HG03442 (cell line): ENCODE results near the gene ABTB2.
"Not testable (repeated sequence)": the region's sequence is repeated elsewhere in the genome, so short reads cannot be mapped to it uniquely, and the experiment has no call there.

Experiments
- ATAC-seq: cut with Tn5 transposase; IDR thresholded peaks from one replicate; pipeline ENCODE4 v1.9.1; 2021; ENCODE audit warnings: mild to moderate bottlenecking, moderate library complexity; ENCODE audit not compliant: unreplicated experiment

The ABTB2 gene

GRCh38 chr11:34218756-34219155 lies 139.1 kb downstream of the ABTB2 start:
- ATAC-seq: not testable (repeated sequence)

DNA sequence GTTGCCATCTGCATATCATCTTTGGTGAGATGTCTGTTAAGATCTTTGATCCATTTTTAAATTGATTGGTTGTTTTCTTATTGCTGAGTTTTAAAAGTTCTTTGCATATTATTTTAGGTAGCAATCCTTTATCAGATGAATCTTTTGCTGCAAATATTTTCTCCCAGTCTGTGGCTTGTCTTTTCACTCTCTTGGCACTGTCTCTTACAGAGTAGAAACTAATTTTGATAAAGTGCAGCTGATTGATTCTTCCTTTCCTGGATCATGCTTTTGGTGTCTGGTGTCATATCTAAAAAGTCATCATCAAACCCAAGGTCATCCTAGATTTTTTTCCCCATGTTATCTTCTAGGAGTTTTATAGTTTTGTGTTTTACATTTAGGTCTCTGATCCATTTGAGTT lies 139.7 kb downstream of the ABTB2 start:
- ATAC-seq: no peak

- no peak for ATAC-seq
Measured at GRCh38 chr11:34216706-34217105, 141.1 kb downstream of the ABTB2 start.

DNA sequence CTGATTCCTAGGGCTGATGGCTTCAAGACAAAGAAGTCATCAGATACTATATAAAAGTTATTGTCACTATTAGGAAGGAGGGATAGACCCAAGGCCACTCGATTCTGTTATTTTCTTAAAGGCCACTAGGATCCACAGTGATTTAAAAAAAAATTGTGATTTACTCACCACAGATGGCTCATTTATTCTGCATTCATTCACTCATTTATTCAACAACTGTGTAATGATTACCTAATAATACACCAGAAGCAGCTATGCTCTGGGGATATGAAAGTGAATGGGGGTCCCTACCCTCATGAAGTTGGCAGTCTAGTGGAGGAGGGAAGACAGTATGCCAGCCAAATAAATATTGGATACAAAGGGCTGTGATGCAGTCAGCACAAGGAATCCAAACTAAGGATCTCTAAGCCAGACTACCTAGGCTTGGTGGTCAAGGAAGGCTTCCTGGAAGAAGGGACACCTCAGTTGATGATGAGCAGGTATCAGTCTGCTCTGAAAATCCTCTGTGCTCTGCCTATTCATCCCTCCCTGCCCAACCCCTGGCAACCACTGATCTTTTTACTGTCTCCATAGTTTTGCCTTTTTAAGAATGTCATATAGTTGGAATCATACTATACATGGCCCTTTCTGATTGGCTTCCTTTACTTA lies 141.9 kb downstream of the ABTB2 start:
- no peak for ATAC-seq

DNA sequence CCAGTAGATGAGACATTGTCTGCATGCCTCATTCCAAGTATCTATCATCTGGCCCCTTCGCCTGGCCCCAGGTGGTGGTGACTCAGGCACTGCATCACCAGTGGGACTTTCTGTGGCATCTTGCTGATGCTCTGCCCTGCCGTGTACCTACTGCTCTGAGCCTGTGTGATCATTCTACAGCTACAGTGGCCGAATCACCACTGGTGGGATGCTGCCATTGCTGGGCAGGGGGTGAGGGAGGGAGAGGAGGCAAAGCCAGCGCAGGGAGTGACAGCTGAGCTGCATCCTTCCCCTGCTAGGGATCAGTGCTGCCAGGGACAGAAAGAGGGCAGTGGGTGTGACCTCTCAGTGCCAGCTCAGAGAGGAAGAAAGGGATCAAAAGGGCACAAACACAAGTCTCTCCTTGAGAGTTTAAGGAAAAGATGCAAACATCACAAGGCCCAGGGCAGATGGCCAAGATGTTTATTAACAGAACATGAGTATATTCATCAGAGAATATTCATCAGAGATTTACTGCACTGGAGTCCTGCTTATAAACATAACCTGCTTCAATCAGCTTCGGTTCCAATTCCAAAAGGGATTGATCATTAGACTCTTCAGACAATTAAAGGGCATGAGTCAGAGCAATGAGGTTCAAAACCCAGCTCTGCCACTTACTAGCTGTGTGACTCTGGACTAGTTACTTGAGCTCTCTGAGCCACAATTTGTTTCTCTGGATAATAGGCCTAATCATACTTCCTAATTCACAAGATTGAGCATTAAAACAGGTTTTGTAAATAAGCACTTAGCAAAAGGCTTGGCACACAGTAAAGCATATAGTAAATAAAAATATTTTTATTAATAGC lies 142.6 kb downstream of the ABTB2 start:
- ATAC-seq: peak; percentile 63

DNA sequence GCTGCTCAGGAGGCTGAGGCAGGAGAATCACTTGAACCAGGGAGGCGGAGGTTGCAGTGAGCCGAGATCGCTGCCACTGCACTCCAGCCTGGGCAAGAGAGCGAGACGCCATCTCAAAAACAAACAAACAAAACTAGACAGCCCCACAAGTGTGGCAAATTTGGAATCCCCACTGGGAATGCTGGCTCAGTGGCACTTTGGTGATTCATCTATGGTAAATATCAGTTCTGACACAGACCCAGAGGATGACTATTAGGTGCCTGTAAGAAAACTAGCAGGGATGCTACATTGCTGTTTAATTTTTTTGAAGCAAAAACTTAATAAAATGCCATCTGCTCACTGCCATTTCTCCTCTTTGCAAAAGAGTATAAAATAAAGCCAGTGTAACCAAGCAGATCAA lies 144.4 kb downstream of the ABTB2 start:
- ATAC-seq: no peak

- ATAC-seq: no peak
Measured at GRCh38 chr11:34212566-34212965, 145.2 kb downstream of the ABTB2 start.

GRCh38 chr11:34209809-34210208 lies 148.0 kb downstream of the ABTB2 start:
- ATAC-seq: no peak

DNA sequence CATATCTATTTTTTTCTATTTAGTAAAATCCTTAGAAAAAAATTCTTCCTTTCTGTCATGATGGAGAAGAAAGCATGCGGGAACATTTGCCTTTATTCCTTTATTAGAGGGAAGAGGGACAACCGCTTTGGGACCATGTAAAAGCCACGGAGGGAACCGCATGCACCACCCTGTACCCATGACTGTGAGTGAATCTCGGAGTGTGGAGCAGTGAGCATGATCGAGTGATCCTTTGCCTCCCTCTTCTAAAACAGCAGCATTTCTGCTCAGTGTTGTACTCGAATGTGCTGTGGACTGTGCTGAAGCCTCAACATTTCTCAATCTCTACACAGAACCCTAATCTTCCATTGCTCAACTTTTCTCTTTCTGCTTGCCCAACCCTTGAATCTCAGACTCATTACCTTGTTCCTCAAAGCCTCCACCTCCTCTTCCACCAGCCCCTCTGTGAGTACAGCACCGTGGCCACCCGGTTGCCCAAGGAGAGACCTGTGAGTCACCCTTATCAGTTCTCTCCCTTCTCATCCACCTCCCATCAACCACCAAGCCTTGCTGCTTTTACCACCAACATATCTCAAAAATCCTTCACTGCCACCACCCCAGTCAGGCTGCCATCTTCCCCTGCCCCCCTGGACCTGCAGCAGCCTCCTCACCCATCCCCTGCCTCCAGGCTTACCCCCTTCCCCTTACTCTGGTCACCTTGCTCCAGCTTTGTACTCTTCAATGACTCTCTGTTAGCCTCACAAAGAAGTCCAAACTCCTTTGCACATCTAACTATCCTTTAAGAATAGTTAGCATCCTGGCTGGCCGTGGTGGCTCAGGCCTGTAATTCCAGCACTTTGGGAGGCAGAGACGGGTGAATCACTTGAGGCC lies 149.3 kb downstream of the ABTB2 start:
- ATAC-seq: no peak

DNA sequence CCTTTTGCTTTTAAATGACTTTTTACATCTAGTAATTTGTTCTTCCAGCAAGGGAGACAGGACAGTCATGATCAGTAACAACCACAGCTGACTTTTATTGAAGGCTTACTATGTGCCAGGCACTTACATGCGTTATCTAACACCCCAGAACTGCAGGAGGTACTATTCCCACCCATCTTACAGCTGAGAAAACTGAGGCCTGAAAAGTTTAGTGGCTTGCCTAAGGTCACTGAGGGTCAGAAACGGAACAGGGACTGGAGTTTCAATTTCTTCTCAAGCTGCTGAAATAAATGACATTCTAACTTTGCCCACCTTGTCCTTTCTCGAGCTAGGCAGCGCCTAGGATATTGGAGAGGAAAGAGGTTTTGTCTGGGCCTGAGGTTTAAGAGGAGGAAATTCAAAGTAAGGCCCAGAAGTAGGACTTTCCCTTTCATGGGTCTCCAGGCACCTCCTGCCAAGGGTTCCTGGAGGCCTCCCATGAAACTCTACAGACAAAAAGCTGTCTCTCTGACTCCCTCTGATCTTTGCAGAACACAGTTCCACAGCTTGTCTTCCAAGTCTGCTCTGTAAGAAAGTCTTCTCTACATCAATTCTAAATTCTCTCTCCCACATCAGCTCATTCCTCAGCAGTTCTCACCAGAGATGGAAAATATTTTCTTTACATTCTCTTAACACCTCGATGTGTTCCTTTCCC lies 150.2 kb downstream of the ABTB2 start:
- ATAC-seq: no peak

GRCh38 chr11:34206407-34207300 lies 151.2 kb downstream of the ABTB2 start:
- ATAC-seq: no peak

GRCh38 chr11:34205326-34206035 lies 152.3 kb downstream of the ABTB2 start:
- no peak for ATAC-seq

DNA sequence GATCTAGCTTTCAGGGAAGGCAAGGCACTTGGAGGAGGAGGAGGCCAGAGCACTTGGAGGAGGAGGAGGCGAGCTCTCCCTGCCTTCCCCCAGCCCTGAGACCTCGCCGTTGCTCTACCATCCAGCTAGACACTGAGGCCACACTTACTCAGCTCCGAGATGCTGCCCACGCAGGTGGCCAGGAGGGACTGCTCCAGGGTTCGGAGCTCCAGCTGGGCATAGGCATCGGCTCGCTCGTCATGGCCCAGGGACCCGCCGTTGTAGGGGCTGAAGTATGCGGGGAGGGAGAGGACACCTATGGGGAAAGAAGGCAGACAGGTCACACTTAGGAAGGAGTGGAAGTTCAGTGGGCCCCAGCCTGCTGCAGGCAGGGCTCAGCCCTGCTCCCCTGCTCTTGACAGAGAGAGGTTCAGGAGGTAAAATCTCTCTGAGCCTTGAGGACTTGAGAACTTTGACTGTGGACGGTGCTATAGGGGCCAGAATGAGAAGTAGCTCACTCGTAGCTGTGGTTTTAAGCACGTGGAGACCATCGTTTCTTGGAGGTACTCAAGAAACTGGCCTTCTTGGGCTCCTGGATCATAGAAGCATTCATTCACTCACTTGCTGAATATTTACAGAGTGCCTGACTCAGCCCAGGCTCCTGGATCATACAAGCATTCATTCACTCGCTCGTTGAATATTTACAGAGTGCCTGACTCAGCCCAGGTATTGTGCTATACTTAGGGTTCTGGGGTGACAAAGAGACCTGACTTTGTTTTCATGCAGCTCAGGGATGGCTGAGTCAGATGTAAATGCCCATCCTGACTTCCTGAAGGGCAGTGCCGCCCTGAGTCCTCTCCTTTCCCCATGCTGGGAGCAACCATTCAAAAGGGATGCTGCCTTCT lies 153.2 kb downstream of the ABTB2 start:
- ATAC-seq: no peak

DNA sequence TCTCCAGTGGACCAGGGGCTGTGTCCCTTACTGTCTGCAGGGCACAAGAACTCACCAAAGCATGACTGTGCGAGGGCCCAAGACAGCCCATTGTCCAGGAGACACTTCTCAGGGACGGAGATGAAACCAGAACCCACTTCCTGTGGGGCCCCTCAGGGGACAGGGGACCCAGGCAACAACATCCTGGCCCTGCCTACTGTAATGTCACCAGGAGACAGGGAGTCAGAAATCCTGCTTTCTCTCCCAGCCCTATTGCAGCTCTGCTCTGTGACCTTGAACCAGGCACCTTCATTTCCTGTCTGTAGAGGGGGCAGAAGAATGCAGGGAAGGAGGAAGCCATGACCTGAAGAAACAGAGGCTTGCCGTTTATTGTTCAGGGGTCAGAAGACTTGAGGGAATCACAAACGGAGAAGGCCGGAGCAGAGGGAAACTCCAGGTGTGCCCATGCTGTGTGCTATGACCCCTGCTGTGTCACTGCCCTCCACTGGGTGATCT lies 154.4 kb downstream of the ABTB2 start:
- ATAC-seq: no peak

DNA sequence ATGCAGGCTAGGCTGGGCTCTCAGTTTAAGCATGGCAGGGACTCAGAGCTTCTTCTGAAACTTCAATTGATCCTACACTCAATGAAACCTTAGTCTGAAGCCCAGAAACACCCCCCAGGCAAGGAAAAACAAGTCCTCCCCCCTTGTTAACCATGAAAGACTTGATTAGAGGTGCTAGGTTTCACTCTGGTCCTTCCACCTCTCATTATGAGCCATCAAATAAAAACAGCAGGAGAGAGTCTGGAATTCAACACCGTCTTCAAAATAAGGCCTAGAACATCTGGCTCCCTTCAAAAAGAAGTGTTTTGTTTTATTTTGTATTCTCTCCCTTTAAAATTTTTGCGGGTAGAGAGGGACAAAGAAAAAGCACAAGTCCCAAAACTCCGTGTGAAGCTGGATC lies 156.7 kb downstream of the ABTB2 start:
- no peak for ATAC-seq

DNA sequence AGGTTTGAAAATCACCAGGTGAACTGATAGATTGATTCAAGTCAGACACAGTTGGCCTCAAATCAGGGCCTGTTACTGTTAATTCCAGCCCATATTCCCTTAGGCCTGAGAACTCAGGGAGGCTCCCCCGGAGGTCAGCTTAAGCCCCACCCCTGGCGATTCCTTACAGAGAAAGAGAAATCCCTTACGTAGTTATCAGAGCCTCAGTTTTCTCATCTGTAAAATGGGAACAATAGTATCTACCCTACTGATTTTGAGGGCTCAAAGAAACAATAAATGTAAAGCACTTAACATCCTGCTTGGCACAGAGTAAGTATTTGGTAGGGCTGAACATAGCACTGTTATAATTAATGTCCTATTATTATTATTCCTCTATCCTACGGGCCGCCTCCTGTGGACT lies 158.3 kb downstream of the ABTB2 start:
- no peak for ATAC-seq

DNA sequence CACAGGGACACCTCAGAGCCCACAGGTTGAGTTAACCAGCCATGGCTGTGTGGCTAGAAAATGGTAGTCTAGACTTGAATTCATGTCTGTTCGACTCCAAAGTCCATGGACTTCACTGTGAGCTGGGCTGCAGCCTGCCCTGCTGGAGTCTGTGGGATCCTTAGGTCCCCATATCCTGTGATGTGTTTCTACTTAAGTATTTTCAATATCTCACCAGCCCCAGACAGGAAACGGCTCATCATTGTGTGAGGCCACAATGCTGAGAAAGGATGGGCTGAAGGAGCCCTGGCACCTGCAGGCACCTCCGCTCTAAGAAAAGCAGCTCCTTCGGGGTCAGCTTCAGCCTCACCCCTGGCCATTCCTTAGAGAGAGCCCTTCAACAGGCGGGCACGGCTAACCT lies 159.3 kb downstream of the ABTB2 start:
- ATAC-seq: no peak

GRCh38 chr11:34197256-34197655 lies 160.6 kb downstream of the ABTB2 start:
- ATAC-seq: no peak
